Astrocyte (in vitro differentiated cells and primary cell): ENCODE data around the gene KRTAP2-2. TPM values are rescaled to one million over a fixed set of nuclear protein-coding genes. Genes with fewer than 3 reads are reported as not detected.

Source experiments
- DNase-seq: peaks from one replicate; pipeline ENCODE4 v3.0.0-alpha.2; 2010; ENCODE audit warnings: low read depth
- FAIRE-seq: peaks from 2 replicates; lab custom pipeline; 2011; peaks lifted over from hg19 to GRCh38; lab: Jason Lieb, UNC
- H2AFZ ChIP-seq: 2 replicates; pipeline ENCODE4 v1.6.0; 2012; ENCODE audit warnings: low read depth, low read length, inconsistent platforms
- H3K27ac ChIP-seq: 2 replicates; pipeline ENCODE4 v1.5.1; 2011; ENCODE audit warnings: low read depth, low read length, inconsistent platforms
- H3K27me3 ChIP-seq: 2 replicates; pipeline ENCODE4 v1.6.0; 2011; ENCODE audit warnings: low read length, inconsistent platforms; ENCODE audit not compliant: insufficient read depth
- H3K36me3 ChIP-seq: 2 replicates; pipeline ENCODE4 v1.5.1; 2011; ENCODE audit warnings: low read length, inconsistent platforms; ENCODE audit not compliant: insufficient read depth
- H3K4me1 ChIP-seq: 2 replicates; pipeline ENCODE4 v1.5.1; 2011; ENCODE audit warnings: low read length, inconsistent platforms; ENCODE audit not compliant: insufficient read depth
- H3K4me2 ChIP-seq: 2 replicates; pipeline ENCODE4 v1.6.0; 2012; ENCODE audit warnings: low read length, inconsistent platforms
- H3K4me3 ChIP-seq: 2 replicates; pipeline ENCODE4 v1.5.1; 2011; ENCODE audit warnings: low read depth, mild to moderate bottlenecking, low read length, inconsistent platforms; ENCODE audit not compliant: insufficient read depth
- H3K79me2 ChIP-seq: 2 replicates; pipeline ENCODE4 v1.6.0; 2012; ENCODE audit warnings: mild to moderate bottlenecking, low read length, inconsistent platforms; ENCODE audit not compliant: insufficient read depth
- H3K9ac ChIP-seq: 2 replicates; pipeline ENCODE4 v1.6.0; 2012; ENCODE audit warnings: mild to moderate bottlenecking, low read length, inconsistent platforms
- H3K9me3 ChIP-seq: 2 replicates; pipeline ENCODE4 v1.5.1; 2012; ENCODE audit warnings: low read depth, mild to moderate bottlenecking, low read length, inconsistent platforms; ENCODE audit not compliant: insufficient read depth
- H4K20me1 ChIP-seq: 2 replicates; pipeline ENCODE4 v1.6.0; 2012; ENCODE audit warnings: low read length, inconsistent platforms; ENCODE audit not compliant: insufficient read depth
- H3K27ac Mint-ChIP-seq: one replicate; pipeline ENCODE4 v1.8.0; 2021; ENCODE audit warnings: mild to moderate bottlenecking, mixed read lengths; ENCODE audit not compliant: unreplicated experiment
- H3K27me3 Mint-ChIP-seq: one replicate; pipeline ENCODE4 v1.8.0; 2021; ENCODE audit warnings: low read depth, mixed read lengths; ENCODE audit not compliant: unreplicated experiment
- H3K36me3 Mint-ChIP-seq: one replicate; pipeline ENCODE4 v1.8.0; 2021; ENCODE audit warnings: low read depth, mixed read lengths; ENCODE audit not compliant: unreplicated experiment
- H3K4me1 Mint-ChIP-seq: one replicate; pipeline ENCODE4 v1.8.0; 2021; ENCODE audit warnings: low read depth, mixed read lengths; ENCODE audit not compliant: unreplicated experiment
- H3K4me3 Mint-ChIP-seq: one replicate; pipeline ENCODE4 v1.8.0; 2021; ENCODE audit warnings: mild to moderate bottlenecking, moderate library complexity, mixed read lengths; ENCODE audit not compliant: unreplicated experiment
- H3K9me3 Mint-ChIP-seq: one replicate; pipeline ENCODE4 v1.8.0; 2021; ENCODE audit warnings: mild to moderate bottlenecking, mixed read lengths; ENCODE audit not compliant: unreplicated experiment
- CTCF ChIP-seq: IDR thresholded peaks from 2 replicates; pipeline ENCODE4 v1.5.1; 2011; ENCODE audit warnings: low read depth, mild to moderate bottlenecking, inconsistent platforms, low read length, moderate library complexity; ENCODE audit not compliant: insufficient read depth
- EZH2 ChIP-seq: IDR thresholded peaks from 2 replicates; pipeline ENCODE4 v1.6.1; 2012; ENCODE audit warnings: mild to moderate bottlenecking, low read length, inconsistent platforms; ENCODE audit not compliant: insufficient read depth
- total RNA-seq: library from RNA; stranded (reverse); gene quantifications from 2 replicates; pipeline ENCODE4 v1.2.1, GENCODE V29; 2021

The KRTAP2-2 gene
- total RNA-seq, 1 donor from 2014 or later = not detected

- Histone ChIP-seq H3K9ac (no peak overlapping the region), H3K27ac (no peak overlapping the region), H4K20me1 (no peaks in the 10 kb centered on the region), H3K36me3 (no peaks in the 10 kb centered on the region), H3K4me1 (peaks cover 52% of the 10 kb centered on the region), H3K9me3 (no peaks in the 10 kb centered on the region), H2AFZ (no peak overlapping the region), H3K79me2 (no peaks in the 10 kb centered on the region), H3K4me3 (no peak overlapping the region), H3K27me3 (no peaks in the 10 kb centered on the region), H3K4me2 (no peak overlapping the region)
- FAIRE-seq (no peak), DNase-seq (no peak)
- H3K27me3 Mint-ChIP-seq = no peaks in the 10 kb centered on the region
- no peaks in the 10 kb centered on the region for H3K36me3 Mint-ChIP-seq
- H3K27ac Mint-ChIP-seq = no peak overlapping the region
- no peak overlapping the region for H3K4me3 Mint-ChIP-seq
- peaks cover 50% of the 10 kb centered on the region for H3K4me1 Mint-ChIP-seq
- no peak for TF ChIP-seq EZH2
- TF ChIP-seq CTCF = no peak
- H3K9me3 Mint-ChIP-seq = peaks cover 2% of the 10 kb centered on the region
Measured at GRCh38 chr17:41064301-41064700, 9.3 kb upstream of the KRTAP2-2 start.

GRCh38 chr17:41063449-41063848 is 8.4 kb upstream of the KRTAP2-2 start:
- H3K27ac Mint-ChIP-seq = no peak overlapping the region
- no peaks in the 10 kb centered on the region for H3K27me3 Mint-ChIP-seq
- Histone ChIP-seq H3K27ac (peak overlapping the region; percentile 96), H3K4me1 (peaks cover 59% of the 10 kb centered on the region), H3K4me3 (no peak overlapping the region), H3K4me2 (no peak overlapping the region), H3K79me2 (no peaks in the 10 kb centered on the region), H4K20me1 (no peaks in the 10 kb centered on the region), H3K9ac (peak overlapping the region; percentile 10), H2AFZ (no peak overlapping the region), H3K36me3 (no peaks in the 10 kb centered on the region), H3K9me3 (no peaks in the 10 kb centered on the region), H3K27me3 (no peaks in the 10 kb centered on the region)
- peaks cover 58% of the 10 kb centered on the region for H3K4me1 Mint-ChIP-seq
- no peak overlapping the region for H3K4me3 Mint-ChIP-seq
- FAIRE-seq = peak; percentile 37
- TF ChIP-seq CTCF (no peak), EZH2 (no peak)
- DNase-seq = no peak
- H3K9me3 Mint-ChIP-seq = peaks cover under 1% of the 10 kb centered on the region
- H3K36me3 Mint-ChIP-seq = no peaks in the 10 kb centered on the region

GRCh38 chr17:41061964-41062363 is 6.9 kb upstream of the KRTAP2-2 start:
- Histone ChIP-seq H3K27me3 (no peaks in the 10 kb centered on the region), H3K9me3 (no peaks in the 10 kb centered on the region), H3K4me3 (no peak overlapping the region), H3K27ac (peak overlapping the region; percentile 96), H4K20me1 (no peaks in the 10 kb centered on the region), H3K4me2 (no peak overlapping the region), H3K4me1 (peaks cover 58% of the 10 kb centered on the region), H3K79me2 (no peaks in the 10 kb centered on the region), H2AFZ (no peak overlapping the region), H3K36me3 (no peaks in the 10 kb centered on the region), H3K9ac (peak overlapping the region; percentile 69)
- no peak for TF ChIP-seq EZH2
- TF ChIP-seq CTCF = no peak
- Mint-ChIP-seq H3K27ac (peak overlapping the region; percentile 97), H3K27me3 (no peaks in the 10 kb centered on the region), H3K4me3 (no peak overlapping the region), H3K36me3 (no peaks in the 10 kb centered on the region), H3K9me3 (peaks cover 2% of the 10 kb centered on the region), H3K4me1 (peaks cover 56% of the 10 kb centered on the region)
- peak; percentile 95 for FAIRE-seq
- peak; percentile 99 for DNase-seq
